Mesendoderm (in vitro differentiated cells): Measurements from ENCODE around the gene PCSK6.

ENCODE experiments used
- DNase-seq: peaks from one replicate; pipeline ENCODE4 v3.0.0; 2013
- H2AK5ac ChIP-seq: 2 replicates; pipeline ENCODE4 v1.6.1; 2013; ENCODE audit warnings: low read length, inconsistent platforms
- H2BK120ac ChIP-seq: 2 replicates; pipeline ENCODE4 v1.6.1; 2013; ENCODE audit warnings: low read depth, mild to moderate bottlenecking, low read length, moderate library complexity, mixed read lengths
- H2BK15ac ChIP-seq: replicated peaks from 2 replicates; pipeline ENCODE4 v1.6.1; 2013; ENCODE audit warnings: low read depth, mild to moderate bottlenecking, moderate library complexity
- H2BK5ac ChIP-seq: 2 replicates; pipeline ENCODE4 v1.6.1; 2013; ENCODE audit warnings: low read length, inconsistent platforms
- H3K18ac ChIP-seq: 2 replicates; pipeline ENCODE4 v1.6.1; 2013; ENCODE audit warnings: mild to moderate bottlenecking, low read length, mixed read lengths
- H3K23ac ChIP-seq: one replicate; pipeline ENCODE4 v1.6.1; 2013; ENCODE audit warnings: low read length
- H3K27ac ChIP-seq: 2 replicates; pipeline ENCODE4 v1.5.1; 2013; ENCODE audit warnings: low read depth, mild to moderate bottlenecking, inconsistent platforms, low read length, moderate library complexity
- H3K27me3 ChIP-seq: 2 replicates; pipeline ENCODE4 v1.6.1; 2013; ENCODE audit warnings: low read length, control low read depth, mild to moderate bottlenecking, inconsistent platforms; ENCODE audit not compliant: insufficient read depth, poor library complexity
- H3K36me3 ChIP-seq: 2 replicates; pipeline ENCODE4 v1.6.1; 2013; ENCODE audit warnings: low read length, inconsistent platforms; ENCODE audit not compliant: control insufficient read depth, insufficient read depth
- H3K4ac ChIP-seq: one replicate; pipeline ENCODE4 v1.6.1; 2013; ENCODE audit warnings: low read depth, mild to moderate bottlenecking, low read length, moderate library complexity
- H3K4me1 ChIP-seq: 2 replicates; pipeline ENCODE4 v1.6.1; 2013; ENCODE audit warnings: low read depth, low read length, inconsistent platforms; ENCODE audit not compliant: control insufficient read depth
- H3K4me2 ChIP-seq: 2 replicates; pipeline ENCODE4 v1.6.1; 2013; ENCODE audit warnings: low read length
- H3K4me3 ChIP-seq: 2 replicates; pipeline ENCODE4 v1.5.1; 2013; ENCODE audit warnings: mild to moderate bottlenecking, low read length
- H3K56ac ChIP-seq: one replicate; pipeline ENCODE4 v1.6.1; 2013; ENCODE audit warnings: low read length
- H3K79me1 ChIP-seq: 2 replicates; pipeline ENCODE4 v1.6.1; 2013; ENCODE audit warnings: low read length, inconsistent platforms
- H3K79me2 ChIP-seq: 2 replicates; pipeline ENCODE4 v1.6.1; 2013; ENCODE audit warnings: mild to moderate bottlenecking, low read length; ENCODE audit not compliant: control insufficient read depth, insufficient read depth
- H3K9ac ChIP-seq: 2 replicates; pipeline ENCODE4 v1.6.1; 2013; ENCODE audit warnings: low read length, inconsistent platforms
- H4K5ac ChIP-seq: one replicate; pipeline ENCODE4 v1.6.1; 2013; ENCODE audit warnings: low read length
- H4K8ac ChIP-seq: one replicate; pipeline ENCODE4 v1.6.1; 2013; ENCODE audit warnings: low read depth, mild to moderate bottlenecking, control low read depth, low read length, moderate library complexity
- WGBS: extraction: QIAGEN DNeasy Blood & Tissue Kit; methylation state at CpG from one replicate; pipeline ENCODE4 v1.1.7; 2013; ENCODE audit warnings: low lambda C conversion rate, missing lambda C conversion rate; ENCODE audit not compliant: insufficient coverage; ENCODE audit errors: extremely low coverage; 5-methylcytosine and 5-hydroxymethylcytosine counted together

PCSK6 gene

DNA sequence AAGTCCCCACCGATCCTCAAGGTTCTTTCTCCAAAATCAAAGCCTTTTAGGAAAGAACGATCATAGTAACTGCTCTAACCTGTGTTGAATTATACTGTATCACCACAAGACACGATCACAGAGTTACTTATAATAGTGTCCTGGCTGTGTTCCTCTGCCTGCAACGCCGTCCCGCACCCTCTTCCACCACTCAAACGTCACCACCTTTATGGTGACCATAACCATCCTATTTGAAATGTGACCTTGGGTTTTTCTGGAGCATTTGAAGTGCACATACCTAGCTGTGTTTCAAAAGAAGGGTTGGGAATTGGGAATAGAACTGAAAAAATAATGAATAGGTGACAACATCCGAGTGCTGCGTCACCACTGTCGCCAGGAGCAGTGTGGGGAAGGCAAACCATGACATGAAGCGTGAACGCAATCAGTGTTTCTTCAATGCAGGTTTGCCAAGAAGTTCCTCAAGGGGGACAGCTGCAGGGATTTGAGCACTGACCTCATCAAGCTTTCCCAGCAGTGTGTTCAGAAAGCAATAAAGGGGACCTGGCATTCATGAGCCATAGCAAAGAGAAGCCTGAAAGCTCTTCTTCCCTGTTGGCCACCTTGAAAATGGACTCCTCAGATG, 211.5 kb downstream of the PCSK6 start:
- H2BK5ac ChIP-seq, result no peak overlapping the region
- no CpG with 5 or more reads among the region's 12 CpGs for WGBS
- no peak overlapping the region for H4K5ac ChIP-seq
- no peak overlapping the region for H3K4me3 ChIP-seq
- peak overlapping the region; percentile 70 for H3K56ac ChIP-seq
- no peak overlapping the region for H2BK15ac ChIP-seq
- H3K18ac ChIP-seq, result no peak overlapping the region
- H3K9ac ChIP-seq, result peak overlapping the region; percentile 34
- H3K79me1 ChIP-seq, result peaks cover 10% of the 10 kb centered on the region
- no peak overlapping the region for H3K4ac ChIP-seq
- H3K27ac ChIP-seq, result no peak overlapping the region
- H3K23ac ChIP-seq, result no peak overlapping the region
- H3K27me3 ChIP-seq, result no peaks in the 10 kb centered on the region
- H2AK5ac ChIP-seq, result no peak overlapping the region
- peaks cover 15% of the 10 kb centered on the region for H3K79me2 ChIP-seq
- peak; percentile 64 for DNase-seq
- no peak overlapping the region for H2BK120ac ChIP-seq
- H3K4me2 ChIP-seq, result peak overlapping the region; percentile 9
- no peaks in the 10 kb centered on the region for H3K4me1 ChIP-seq
- peaks cover 15% of the 10 kb centered on the region for H3K36me3 ChIP-seq
- H4K8ac ChIP-seq, result no peak overlapping the region

DNA sequence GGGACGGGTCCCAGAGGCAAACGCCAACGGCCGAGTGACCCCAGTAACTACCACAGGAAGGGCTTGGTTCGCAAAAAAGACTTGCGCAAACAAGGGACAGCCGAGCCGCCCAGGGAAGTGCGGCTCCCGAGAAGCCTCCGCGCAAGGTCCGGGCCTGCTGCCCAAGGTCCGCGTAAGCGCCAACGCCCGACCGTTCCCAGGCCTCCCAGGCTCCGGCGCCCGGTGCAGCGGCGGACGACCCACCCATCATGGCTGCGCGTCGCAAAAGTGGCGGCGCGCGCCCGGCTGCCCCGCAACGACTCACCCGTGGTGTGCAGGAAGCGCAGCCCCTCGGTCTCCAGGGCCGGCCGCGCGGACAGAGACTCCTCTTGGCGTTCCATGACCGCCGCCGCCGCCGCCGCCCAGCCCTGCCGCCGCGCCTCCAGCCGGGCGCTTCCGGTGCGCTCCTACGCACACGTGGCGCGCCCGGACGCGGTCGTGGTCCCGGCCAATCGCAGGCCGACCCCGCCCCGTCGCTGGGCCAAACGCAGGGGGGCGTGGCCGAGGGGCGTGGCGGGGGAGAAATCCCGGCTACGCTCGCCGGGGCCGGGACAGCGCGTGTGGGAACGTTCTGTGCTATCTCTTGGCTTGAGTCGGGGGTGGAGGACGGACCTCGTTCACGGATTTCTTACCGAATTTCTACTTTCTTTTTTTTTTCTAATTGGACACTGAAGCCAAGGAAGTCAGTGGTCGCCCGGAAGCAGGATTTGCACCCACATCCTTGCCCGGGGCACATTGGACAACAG, 212.3 kb downstream of the PCSK6 start, which contains the start of gene SELENOS:
SELENOS (minus strand) TSS at position 448 of the 785 bp plus-strand sequence; CDS start at position 380, 68 bp downstream.
- no peak within 1 kb of the TSS for H2BK120ac ChIP-seq
- H2BK5ac ChIP-seq, result no peak within 1 kb of the TSS
- peak within 1 kb of the TSS; percentile 60 for H3K4ac ChIP-seq
- H3K27ac ChIP-seq, result no peak within 1 kb of the TSS
- H3K18ac ChIP-seq, result peak within 1 kb of the TSS; percentile 60
- peak within 1 kb of the TSS; percentile 89 for H3K4me2 ChIP-seq
- H3K56ac ChIP-seq, result peak within 1 kb of the TSS; percentile 94
- peak within 1 kb of the TSS; percentile 89 for H3K4me3 ChIP-seq
- H3K23ac ChIP-seq, result no peak within 1 kb of the TSS
- H4K5ac ChIP-seq, result no peak within 1 kb of the TSS
- H3K9ac ChIP-seq, result peak within 1 kb of the TSS; percentile 84
- H3K79me2 ChIP-seq, result peaks cover 15% of the 10 kb centered on the region
- peaks cover 10% of the 10 kb centered on the region for H3K79me1 ChIP-seq
- no peak within 1 kb of the TSS for H2AK5ac ChIP-seq
- peak; percentile 92 for DNase-seq
- no peaks in the 10 kb centered on the region for H3K4me1 ChIP-seq
- WGBS, result no CpG with 5 or more reads among the region's 91 CpGs
- H3K27me3 ChIP-seq, result no peaks in the 10 kb centered on the region
- no peak within 1 kb of the TSS for H4K8ac ChIP-seq
- peaks cover 15% of the 10 kb centered on the region for H3K36me3 ChIP-seq
- no peak within 1 kb of the TSS for H2BK15ac ChIP-seq

DNA sequence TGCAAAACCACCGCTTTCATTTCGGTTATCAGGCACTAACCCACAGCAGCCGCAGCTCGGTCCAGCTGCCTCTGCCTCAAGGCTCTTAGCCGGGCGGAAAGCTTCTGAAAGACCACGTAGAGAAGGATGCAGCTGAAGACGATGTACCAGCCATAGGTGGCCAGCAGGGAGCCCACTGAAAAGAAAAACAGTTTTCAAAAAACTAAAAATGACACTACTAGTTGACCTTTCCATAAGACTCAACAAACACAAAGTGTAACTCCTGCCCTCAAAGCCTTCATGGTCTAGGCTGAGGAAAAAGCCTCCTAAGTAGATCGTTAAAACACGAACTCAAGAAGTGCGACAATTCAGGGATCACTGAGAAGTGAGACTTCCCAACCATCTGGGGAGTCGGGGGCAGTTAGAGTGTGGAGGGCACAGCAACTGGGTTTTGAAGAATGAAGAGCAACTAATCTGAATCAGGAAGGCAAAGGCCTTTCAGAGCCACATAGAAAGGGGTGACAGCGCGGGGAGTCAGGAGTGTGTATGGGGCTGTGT, 212.9 kb downstream of the PCSK6 start:
- H3K27ac ChIP-seq, result no peak overlapping the region
- H3K27me3 ChIP-seq, result no peaks in the 10 kb centered on the region
- peak overlapping the region; percentile 89 for H3K4me3 ChIP-seq
- no peak overlapping the region for H3K4ac ChIP-seq
- peak overlapping the region; percentile 84 for H3K9ac ChIP-seq
- H3K18ac ChIP-seq, result peak overlapping the region; percentile 60
- peaks cover 15% of the 10 kb centered on the region for H3K79me2 ChIP-seq
- peak overlapping the region; percentile 94 for H3K56ac ChIP-seq
- H2BK5ac ChIP-seq, result no peak overlapping the region
- H3K23ac ChIP-seq, result no peak overlapping the region
- H2AK5ac ChIP-seq, result no peak overlapping the region
- no peak overlapping the region for H2BK15ac ChIP-seq
- WGBS, result no CpG with 5 or more reads among the region's 14 CpGs
- DNase-seq, result peak; percentile 61
- no peak overlapping the region for H2BK120ac ChIP-seq
- H4K5ac ChIP-seq, result no peak overlapping the region
- H3K79me1 ChIP-seq, result peaks cover 10% of the 10 kb centered on the region
- H3K4me1 ChIP-seq, result no peaks in the 10 kb centered on the region
- H4K8ac ChIP-seq, result no peak overlapping the region
- peaks cover 18% of the 10 kb centered on the region for H3K36me3 ChIP-seq
- peak overlapping the region; percentile 89 for H3K4me2 ChIP-seq

DNA sequence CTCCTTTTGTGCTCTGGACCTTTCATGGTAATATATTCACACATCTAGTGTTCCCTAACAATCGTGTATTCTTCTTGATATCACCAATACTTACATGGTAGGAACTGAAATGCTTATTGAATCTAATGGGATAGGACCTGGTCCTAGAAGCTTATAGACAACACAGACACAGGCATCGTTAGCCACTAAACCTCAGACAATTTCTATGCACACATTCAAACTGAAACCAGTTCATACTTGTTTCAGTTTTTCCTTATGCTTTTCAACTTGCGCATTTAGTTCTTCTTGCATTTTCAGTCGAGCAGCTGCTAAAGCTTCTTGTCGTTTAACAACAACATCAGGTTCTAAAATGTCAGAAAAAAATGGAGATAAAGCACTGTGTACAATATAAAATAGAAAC, 214.5 kb downstream of the PCSK6 start:
- Histone ChIP-seq H3K56ac (no peak overlapping the region), H4K5ac (no peak overlapping the region), H3K18ac (no peak overlapping the region), H3K4me3 (no peak overlapping the region), H3K27me3 (no peaks in the 10 kb centered on the region), H3K36me3 (peaks cover 16% of the 10 kb centered on the region), H3K79me2 (peaks cover 15% of the 10 kb centered on the region), H2BK15ac (no peak overlapping the region), H2AK5ac (no peak overlapping the region), H3K9ac (no peak overlapping the region), H3K4me2 (no peak overlapping the region), H4K8ac (no peak overlapping the region), H3K4me1 (no peaks in the 10 kb centered on the region), H3K4ac (no peak overlapping the region), H3K23ac (no peak overlapping the region), H2BK5ac (no peak overlapping the region), H2BK120ac (no peak overlapping the region), H3K27ac (no peak overlapping the region), H3K79me1 (peaks cover 10% of the 10 kb centered on the region)
- no peak for DNase-seq
- WGBS, result no CpG with 5 or more reads among the region's 5 CpGs

GRCh38 chr15:101273534-101273933, 216.0 kb downstream of the PCSK6 start:
- Histone ChIP-seq H3K56ac (no peak overlapping the region), H4K5ac (no peak overlapping the region), H3K27me3 (no peaks in the 10 kb centered on the region), H3K9ac (no peak overlapping the region), H4K8ac (no peak overlapping the region), H3K23ac (no peak overlapping the region), H2BK120ac (no peak overlapping the region), H2BK5ac (no peak overlapping the region), H3K27ac (no peak overlapping the region), H2AK5ac (no peak overlapping the region), H3K36me3 (peaks cover 16% of the 10 kb centered on the region), H3K4ac (no peak overlapping the region), H3K4me3 (no peak overlapping the region), H3K79me2 (peaks cover 15% of the 10 kb centered on the region), H3K18ac (no peak overlapping the region), H3K79me1 (peaks cover 10% of the 10 kb centered on the region), H2BK15ac (no peak overlapping the region), H3K4me2 (no peak overlapping the region), H3K4me1 (no peaks in the 10 kb centered on the region)
- DNase-seq, result no peak
- no CpG with 5 or more reads among the region's 5 CpGs for WGBS
